UCSD-AML1 (cell line): ENCODE results near the gene MYLK4.

Experiments used
- DNase-seq: peaks from one replicate; lab custom pipeline; 2025; ENCODE audit not compliant: unreplicated experiment; lab: John Stamatoyannopoulos, UW

MYLK4 gene

DNA sequence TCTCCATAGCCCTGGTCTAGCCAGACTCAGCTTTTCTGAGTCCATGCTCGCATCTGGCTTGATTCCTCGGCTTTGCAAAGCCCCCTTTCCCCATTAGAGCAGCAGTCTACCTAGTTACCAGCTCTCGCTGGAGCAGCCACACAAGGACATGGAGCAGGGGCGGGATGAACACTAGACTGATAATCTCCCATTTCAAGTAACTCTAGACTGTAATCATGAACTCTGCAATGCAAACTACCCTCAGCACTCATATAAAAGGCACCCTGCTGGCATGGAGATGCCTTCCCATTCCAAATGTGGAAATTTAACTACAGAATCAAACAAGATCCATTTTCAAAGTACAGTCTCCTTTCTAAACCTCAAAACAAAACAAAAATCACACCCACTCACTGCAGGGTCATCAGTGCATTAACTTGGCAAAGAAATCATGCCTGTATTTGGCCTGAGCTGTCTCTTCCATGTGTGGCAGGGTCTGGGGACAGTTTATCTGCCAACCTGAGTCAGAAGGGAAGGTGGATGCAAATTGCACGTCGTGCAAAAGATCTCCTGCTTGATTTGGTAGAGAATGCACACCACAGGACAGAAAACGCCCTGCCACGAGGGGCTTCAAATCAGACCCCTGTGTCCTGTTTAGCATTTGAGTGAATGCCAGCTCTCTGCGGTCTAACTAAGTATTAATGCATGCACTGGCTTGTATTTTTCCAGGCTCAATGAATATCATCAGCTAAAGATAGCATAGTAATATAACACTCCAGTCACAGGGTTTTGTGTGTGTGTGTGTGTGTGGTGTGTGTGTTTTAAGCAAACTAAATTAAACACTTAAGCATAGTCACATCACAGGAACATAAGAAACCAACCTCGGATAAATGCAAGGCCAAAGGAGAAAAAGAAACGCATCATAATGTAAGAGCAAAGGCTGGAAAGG, 85.3 kb downstream of the MYLK4 start:
- DNase-seq, result no peak

- DNase-seq, result no peak
These were observed 87.6 kb downstream of the MYLK4 start for GRCh38 chr6:2663123-2663522.

- no peak for DNase-seq
These were observed 89.1 kb downstream of the MYLK4 start for GRCh38 chr6:2661651-2662050.

GRCh38 chr6:2659882-2660281, 90.8 kb downstream of the MYLK4 start:
- no peak for DNase-seq

DNA sequence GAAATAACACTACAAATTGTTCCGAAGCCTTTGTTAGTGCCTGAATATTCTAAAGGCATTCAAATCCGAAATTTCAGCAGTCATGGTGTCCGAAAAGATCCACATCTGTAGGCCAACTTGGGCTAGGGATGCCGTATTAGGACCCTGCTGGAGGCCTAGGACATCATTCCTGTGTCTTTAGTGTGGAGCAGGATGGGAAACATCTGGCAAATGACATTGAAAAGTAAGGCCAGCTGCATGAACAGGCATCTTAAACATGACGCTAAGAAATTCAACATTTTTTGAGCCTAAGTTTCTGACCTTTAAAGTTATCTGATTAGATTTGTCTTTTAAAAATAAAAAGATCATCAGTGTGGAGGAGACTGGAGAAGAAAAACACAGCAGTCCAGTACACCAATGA, 91.3 kb downstream of the MYLK4 start:
- no peak for DNase-seq

- no peak for DNase-seq
These were observed 91.9 kb downstream of the MYLK4 start for GRCh38 chr6:2658788-2659187.

DNA sequence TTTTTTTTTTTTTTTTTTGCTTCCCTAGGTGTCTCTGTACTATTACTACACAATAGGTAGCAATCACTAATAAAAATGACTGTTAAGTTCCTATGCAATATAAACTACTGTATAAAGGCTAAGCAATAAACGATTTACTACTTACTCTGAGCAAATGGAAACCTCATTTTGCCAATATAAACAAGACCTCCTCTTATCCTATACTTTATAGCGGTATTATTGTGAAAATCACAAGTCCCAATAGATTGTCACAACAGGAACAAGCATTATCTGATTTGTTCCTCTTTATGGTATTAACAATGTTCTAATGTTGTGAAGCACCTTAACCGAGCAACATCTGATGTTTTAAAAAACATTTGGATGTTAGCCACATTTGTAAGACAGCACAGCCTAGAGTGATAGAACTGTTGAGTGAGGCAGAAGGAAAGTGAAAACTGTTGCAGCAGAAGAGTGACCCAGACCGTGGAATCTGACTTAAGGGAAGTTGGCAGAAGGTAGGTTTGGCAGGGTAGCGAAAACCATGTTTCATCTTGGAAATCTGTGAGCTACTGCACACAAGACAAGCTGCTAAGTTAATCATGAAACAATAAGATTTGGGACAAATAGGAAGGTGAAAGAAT, 94.2 kb downstream of the MYLK4 start:
- DNase-seq, result no peak

- no peak for DNase-seq
These were observed 94.8 kb downstream of the MYLK4 start for GRCh38 chr6:2655844-2656433.

GRCh38 chr6:2653369-2654032, 97.2 kb downstream of the MYLK4 start:
- no peak for DNase-seq

DNA sequence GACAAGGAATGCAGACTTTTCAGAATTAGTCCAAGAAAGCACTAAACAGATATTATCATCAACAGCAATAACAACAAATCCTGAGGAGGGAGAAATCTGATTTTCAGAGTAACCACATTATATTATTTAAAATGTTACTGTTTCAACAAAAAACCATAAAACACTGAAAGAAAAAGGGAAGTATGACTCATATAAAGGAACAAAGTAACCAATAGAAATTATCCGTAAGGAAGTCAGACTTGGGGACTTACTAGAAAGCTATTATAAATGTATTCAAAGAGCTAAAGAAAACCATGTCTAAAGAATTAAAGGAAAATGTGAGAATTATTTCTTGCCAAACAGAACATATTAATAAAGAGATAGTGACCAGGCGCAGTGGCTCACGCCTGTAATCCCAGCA, 98.1 kb downstream of the MYLK4 start:
- no peak for DNase-seq

GRCh38 chr6:2651961-2652360, 98.8 kb downstream of the MYLK4 start:
- DNase-seq, result no peak

DNA sequence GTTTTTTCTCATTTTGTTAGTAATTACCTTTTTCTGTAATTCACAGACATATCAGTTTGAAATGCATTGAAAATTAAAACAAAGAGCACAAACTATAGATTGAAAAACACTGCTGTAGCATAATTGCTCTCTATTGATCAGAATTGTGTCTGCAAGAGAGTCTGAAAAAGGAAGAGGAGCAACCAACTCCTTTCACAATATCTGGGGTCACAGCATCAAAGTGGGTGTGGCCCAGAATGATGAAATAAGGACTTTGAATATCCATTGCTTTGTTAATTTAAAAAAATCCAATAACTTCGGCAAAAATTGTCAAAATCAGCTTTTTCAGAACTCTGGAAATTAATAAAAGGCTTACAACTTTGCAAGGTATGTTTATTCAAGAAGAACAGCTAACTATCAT, 99.2 kb downstream of the MYLK4 start:
- DNase-seq, result no peak

GRCh38 chr6:2646346-2646745, 104.4 kb downstream of the MYLK4 start:
- no peak for DNase-seq

GRCh38 chr6:2643935-2644539, 106.7 kb downstream of the MYLK4 start:
- no peak for DNase-seq

DNA sequence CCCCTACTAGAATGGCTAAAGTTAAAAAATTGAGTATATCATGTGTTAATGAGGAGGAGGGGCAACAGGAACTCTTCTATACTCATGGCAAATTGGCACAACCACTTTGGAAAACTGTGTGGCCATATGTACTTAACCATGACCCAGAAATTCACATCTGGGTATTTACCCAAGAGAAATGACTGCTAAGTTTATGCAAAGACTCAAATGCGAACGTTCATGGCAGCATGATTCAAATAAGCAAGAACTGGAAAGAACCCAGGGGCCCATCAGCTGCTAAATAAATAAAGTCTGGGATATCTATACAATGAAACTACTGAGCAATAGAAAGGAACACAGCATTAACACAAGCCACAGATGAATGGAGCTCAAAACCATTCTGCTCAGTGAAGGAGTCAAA, 107.6 kb downstream of the MYLK4 start:
- DNase-seq, result no peak

DNA sequence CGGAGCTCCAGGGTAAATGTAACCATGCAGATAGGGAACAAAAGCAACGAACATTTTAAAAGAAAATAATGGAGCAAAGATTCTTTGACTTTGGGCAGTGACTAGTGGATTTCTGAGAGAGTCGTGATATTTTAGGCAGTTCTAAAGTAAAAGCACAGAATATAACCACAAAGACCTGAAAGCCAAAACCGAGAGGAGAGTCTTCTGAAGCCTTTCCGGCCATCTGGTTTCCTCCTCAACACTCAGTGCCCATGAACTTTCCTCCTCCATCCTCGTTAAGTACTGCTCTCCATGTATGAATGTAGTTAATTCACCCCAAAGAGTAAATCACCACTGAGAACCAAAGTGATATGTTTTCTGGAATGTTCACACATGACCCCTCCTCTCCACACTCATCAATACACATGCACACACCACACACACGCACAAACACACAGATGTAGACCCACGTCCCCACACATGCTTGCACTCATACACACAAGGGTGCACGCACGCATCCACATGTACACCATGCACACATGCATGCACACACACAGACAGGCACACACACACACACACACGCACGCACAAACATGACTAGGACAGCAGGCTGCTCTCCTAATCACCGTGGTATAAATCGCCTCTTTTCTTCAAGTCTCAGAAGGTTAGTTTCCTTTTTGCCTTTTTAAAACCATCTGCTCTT, 109.5 kb downstream of the MYLK4 start:
- no peak for DNase-seq

DNA sequence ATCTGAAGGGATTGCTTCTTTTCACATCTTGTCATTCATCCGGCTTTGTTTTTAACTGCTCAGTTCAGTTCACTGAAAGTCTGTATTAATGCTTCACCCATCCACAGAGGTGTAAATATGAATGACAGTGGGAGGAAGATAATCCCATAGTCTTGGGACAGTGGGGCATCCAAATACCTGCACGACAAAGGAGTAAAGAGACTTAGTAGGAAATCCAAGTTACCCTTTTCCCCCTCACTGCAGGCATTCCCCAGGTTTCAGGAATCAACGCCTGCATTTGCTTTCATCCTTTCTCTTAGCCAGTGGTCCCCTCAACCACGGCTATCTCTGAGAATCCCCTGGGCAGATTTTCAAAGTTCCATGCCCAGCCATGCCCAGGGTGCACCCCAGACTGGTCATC, 110.2 kb downstream of the MYLK4 start:
- DNase-seq, result no peak

GRCh38 chr6:2639896-2640295, 110.8 kb downstream of the MYLK4 start:
- DNase-seq, result no peak

GRCh38 chr6:2639167-2639566, 111.6 kb downstream of the MYLK4 start:
- DNase-seq, result no peak

DNA sequence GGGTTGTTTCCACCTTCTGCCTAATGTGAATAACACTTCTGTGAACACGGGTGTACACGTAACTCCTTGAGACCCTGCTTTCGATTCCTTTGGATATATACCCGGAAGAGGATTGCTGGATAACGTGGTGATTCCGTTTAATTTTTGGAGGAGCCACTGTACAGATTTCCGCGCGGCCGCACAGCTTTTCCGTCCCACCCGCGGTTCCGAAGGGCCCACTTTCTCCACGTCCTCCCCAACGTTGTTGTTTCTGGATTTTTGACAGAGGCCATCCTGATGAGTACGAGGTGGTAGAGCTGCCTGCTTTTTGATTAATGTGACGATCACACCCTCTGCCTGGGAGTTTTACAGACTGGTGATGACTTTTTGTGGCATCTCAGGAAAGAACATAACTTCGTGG, 114.0 kb downstream of the MYLK4 start:
- no peak for DNase-seq

DNA sequence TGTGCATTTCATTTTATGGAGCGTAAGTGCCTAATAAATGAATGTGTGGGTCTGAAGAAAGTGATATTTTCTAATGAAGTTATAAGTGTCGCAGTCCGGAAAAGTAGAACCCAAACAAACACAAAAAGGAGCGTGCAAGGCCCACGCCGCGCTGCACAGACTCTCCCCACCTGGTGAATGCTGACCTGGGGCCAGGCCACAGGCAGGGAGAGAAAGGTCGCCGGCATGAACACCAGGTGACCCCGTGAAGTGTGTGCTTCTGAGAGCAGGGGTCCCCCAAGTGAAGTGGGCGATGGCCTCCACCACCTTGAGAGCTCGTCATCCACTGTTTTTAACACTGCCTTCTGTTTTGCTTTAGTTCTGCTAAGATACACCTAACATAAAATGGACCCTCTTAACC, 114.8 kb downstream of the MYLK4 start:
- DNase-seq, result no peak
